SK-N-SH (cell line): ENCODE data around the gene NCAM2.

Experiments used
- CHD2 ChIP-seq: fragments of 150-350 bp; IDR thresholded peaks from 2 replicates; pipeline ENCODE4 v1.6.1; 2018; ENCODE audit warnings: low read length; ENCODE audit not compliant: partially characterized antibody
- JUND ChIP-seq: IDR thresholded peaks from 2 replicates; pipeline ENCODE4 v1.4.0; 2012
- SIN3A ChIP-seq: IDR thresholded peaks from 2 replicates; pipeline ENCODE4 v1.6.1; 2012; ENCODE audit warnings: low read depth, mild to moderate bottlenecking, low read length, moderate library complexity, borderline replicate concordance
- SMC3 ChIP-seq: IDR thresholded peaks from 2 replicates; pipeline ENCODE4 v1.6.1; 2012; ENCODE audit warnings: low read depth, low read length, improper control_type of control experiment
- TF ChIP-seq, protein P1 (sequence below): fragments of 200-600 bp; sonication (generic); IDR thresholded peaks from 2 replicates; pipeline ENCODE4 v1.6.1; 2017; ENCODE audit warnings: antibody characterized with exemption, mild to moderate bottlenecking, moderate library complexity
- TF ChIP-seq, protein P2 (sequence below): IDR thresholded peaks from 2 replicates; pipeline ENCODE4 v1.4.0; 2012; ENCODE audit warnings: low read depth

DNA sequence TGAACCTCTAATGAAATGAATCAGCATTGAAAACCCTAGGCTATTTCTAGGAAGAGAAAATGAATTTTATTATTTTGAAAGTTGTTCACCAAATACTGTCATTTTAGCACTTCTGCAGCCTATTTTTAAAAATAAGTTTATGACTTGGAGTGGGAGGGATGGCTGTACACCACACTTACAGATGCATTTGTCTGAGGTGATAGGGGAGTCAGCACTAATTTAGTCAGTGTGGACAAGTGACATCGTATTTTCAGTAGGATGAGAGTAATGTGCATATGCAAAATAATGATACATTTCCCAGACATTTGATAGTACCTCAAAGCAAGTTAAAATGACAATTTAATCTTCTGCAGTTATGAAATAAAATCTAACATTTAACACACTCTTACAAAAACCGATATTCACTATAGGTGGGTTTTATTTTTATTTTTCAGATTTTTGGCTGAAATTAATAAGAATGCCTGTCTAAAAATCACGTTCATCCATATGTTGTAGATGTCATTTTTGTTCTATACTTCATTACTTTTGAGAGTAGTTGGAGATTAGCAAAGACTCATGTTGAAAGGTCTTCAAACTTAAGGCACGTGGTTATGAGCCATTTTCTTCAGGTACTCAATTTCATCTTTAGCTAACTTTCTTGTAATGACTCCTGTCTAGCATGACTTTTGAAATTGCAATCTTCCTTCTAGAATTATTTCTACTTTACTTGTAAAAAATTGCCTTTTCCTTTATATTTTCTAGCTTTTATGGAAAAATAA is 186.7 kb downstream of the NCAM2 start:
- TF ChIP-seq SMC3: no peak
- no peak for TF ChIP-seq SIN3A
- TF ChIP-seq JUND: no peak
- TF ChIP-seq, protein P1, sequence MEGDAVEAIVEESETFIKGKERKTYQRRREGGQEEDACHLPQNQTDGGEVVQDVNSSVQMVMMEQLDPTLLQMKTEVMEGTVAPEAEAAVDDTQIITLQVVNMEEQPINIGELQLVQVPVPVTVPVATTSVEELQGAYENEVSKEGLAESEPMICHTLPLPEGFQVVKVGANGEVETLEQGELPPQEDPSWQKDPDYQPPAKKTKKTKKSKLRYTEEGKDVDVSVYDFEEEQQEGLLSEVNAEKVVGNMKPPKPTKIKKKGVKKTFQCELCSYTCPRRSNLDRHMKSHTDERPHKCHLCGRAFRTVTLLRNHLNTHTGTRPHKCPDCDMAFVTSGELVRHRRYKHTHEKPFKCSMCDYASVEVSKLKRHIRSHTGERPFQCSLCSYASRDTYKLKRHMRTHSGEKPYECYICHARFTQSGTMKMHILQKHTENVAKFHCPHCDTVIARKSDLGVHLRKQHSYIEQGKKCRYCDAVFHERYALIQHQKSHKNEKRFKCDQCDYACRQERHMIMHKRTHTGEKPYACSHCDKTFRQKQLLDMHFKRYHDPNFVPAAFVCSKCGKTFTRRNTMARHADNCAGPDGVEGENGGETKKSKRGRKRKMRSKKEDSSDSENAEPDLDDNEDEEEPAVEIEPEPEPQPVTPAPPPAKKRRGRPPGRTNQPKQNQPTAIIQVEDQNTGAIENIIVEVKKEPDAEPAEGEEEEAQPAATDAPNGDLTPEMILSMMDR: no peak
- no peak for TF ChIP-seq CHD2
- TF ChIP-seq, protein P2, sequence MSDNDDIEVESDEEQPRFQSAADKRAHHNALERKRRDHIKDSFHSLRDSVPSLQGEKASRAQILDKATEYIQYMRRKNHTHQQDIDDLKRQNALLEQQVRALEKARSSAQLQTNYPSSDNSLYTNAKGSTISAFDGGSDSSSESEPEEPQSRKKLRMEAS: no peak
